Measurements from ENCODE around the gene IL2RA.

The IL2RA gene

GRCh38 chr10:5992398-5992797, 69.8 kb downstream of the IL2RA start:
- Histone ChIP-seq H3F3A (ENCODE audit: low read depth) (no peaks in the 10 kb centered on the region), H3K9me2 (replicated peaks; ENCODE audit: low read depth, low read length) (no peaks in the 10 kb centered on the region), H4K20me1 (ENCODE audit: insufficient read depth, low read length, poor library complexity, severe bottlenecking) (no peaks in the 10 kb centered on the region), H3K9me3 (ENCODE audit: insufficient read depth, low read depth, low read length) (peaks cover 7% of the 10 kb centered on the region; the same call in 1 of the 2 replicates), H3K4me3 (ENCODE audit: low read length, poor library complexity, severe bottlenecking) (no peak overlapping the region), H3K36me3 (ENCODE audit: insufficient read depth, low read length) (no peaks in the 10 kb centered on the region), H3K79me2 (ENCODE audit: insufficient read depth, low read length) (no peaks in the 10 kb centered on the region), H3K27me3 (ENCODE audit: insufficient read depth, low read length, poor library complexity, severe bottlenecking) (peaks cover 4% of the 10 kb centered on the region), H2AFZ (ENCODE audit: low read length) (no peak overlapping the region), H3K9ac (ENCODE audit: low read depth, low read length, poor library complexity, severe bottlenecking) (no peak overlapping the region), H3K4me1 (ENCODE audit: insufficient read depth, low read length, poor library complexity, severe bottlenecking) (peaks cover 7% of the 10 kb centered on the region), H3K4me2 (ENCODE audit: low read depth, low read length, poor library complexity, severe bottlenecking) (no peak overlapping the region)
- TF ChIP-seq EZH2phosphoT487 (IDR thresholded peaks at IDR 0.05; ENCODE audit: borderline replicate concordance), result no peak

DNA sequence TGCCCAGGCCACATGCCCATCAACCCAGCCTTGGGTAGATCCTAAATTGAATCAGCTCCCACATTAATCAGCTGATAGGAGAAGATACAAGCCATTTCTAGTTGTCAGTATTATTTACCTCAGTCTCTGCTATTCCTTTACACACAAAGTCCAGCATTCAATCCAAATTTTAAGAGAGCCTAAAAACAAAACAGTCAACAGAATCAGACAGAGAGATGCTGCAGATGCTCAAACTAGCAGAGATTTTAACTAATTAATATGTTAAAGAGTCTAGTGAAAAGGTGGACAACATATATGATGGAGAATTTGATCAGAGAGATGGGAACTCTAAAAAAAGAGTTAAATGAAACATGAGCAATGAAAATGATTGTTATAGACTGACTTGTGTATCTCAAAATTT, 70.5 kb downstream of the IL2RA start:
- Histone ChIP-seq H3K9me3 (ENCODE audit: insufficient read depth, low read depth, low read length) (peaks cover 7% of the 10 kb centered on the region; the same call in 1 of the 2 replicates), H3K9ac (ENCODE audit: low read depth, low read length, poor library complexity, severe bottlenecking) (no peak overlapping the region), H3K4me3 (ENCODE audit: low read length, poor library complexity, severe bottlenecking) (no peak overlapping the region), H3K27me3 (ENCODE audit: insufficient read depth, low read length, poor library complexity, severe bottlenecking) (peaks cover 4% of the 10 kb centered on the region), H3K4me1 (ENCODE audit: insufficient read depth, low read length, poor library complexity, severe bottlenecking) (peaks cover 8% of the 10 kb centered on the region), H3K79me2 (ENCODE audit: insufficient read depth, low read length) (no peaks in the 10 kb centered on the region), H2AFZ (ENCODE audit: low read length) (no peak overlapping the region), H3K4me2 (ENCODE audit: low read depth, low read length, poor library complexity, severe bottlenecking) (no peak overlapping the region), H3K36me3 (ENCODE audit: insufficient read depth, low read length) (no peaks in the 10 kb centered on the region), H3F3A (ENCODE audit: low read depth) (no peaks in the 10 kb centered on the region), H3K9me2 (replicated peaks; ENCODE audit: low read depth, low read length) (no peaks in the 10 kb centered on the region), H4K20me1 (ENCODE audit: insufficient read depth, low read length, poor library complexity, severe bottlenecking) (no peaks in the 10 kb centered on the region)
- TF ChIP-seq CTCF (conservative IDR thresholded peaks at IDR 0.05; ENCODE audit: low read length) (no peak), EZH2phosphoT487 (IDR thresholded peaks at IDR 0.05; ENCODE audit: borderline replicate concordance) (no peak)

GRCh38 chr10:5989756-5990155, 72.4 kb downstream of the IL2RA start:
- Histone ChIP-seq H3K36me3 (ENCODE audit: insufficient read depth, low read length) (no peaks in the 10 kb centered on the region), H3F3A (ENCODE audit: low read depth) (no peaks in the 10 kb centered on the region), H3K4me2 (ENCODE audit: low read depth, low read length, poor library complexity, severe bottlenecking) (no peak overlapping the region), H3K9me3 (ENCODE audit: insufficient read depth, low read depth, low read length) (peaks cover 7% of the 10 kb centered on the region; the same call in 1 of the 2 replicates), H3K9me2 (replicated peaks; ENCODE audit: low read depth, low read length) (no peaks in the 10 kb centered on the region), H3K27me3 (ENCODE audit: insufficient read depth, low read length, poor library complexity, severe bottlenecking) (peaks cover 4% of the 10 kb centered on the region), H2AFZ (ENCODE audit: low read length) (no peak overlapping the region), H3K9ac (ENCODE audit: low read depth, low read length, poor library complexity, severe bottlenecking) (no peak overlapping the region), H3K4me3 (ENCODE audit: low read length, poor library complexity, severe bottlenecking) (no peak overlapping the region), H3K79me2 (ENCODE audit: insufficient read depth, low read length) (no peaks in the 10 kb centered on the region), H4K20me1 (ENCODE audit: insufficient read depth, low read length, poor library complexity, severe bottlenecking) (no peaks in the 10 kb centered on the region), H3K4me1 (ENCODE audit: insufficient read depth, low read length, poor library complexity, severe bottlenecking) (peaks cover 8% of the 10 kb centered on the region)
- no peak for TF ChIP-seq CTCF (conservative IDR thresholded peaks at IDR 0.05; ENCODE audit: low read length)
- no peak for TF ChIP-seq EZH2phosphoT487 (IDR thresholded peaks at IDR 0.05; ENCODE audit: borderline replicate concordance)

- Histone ChIP-seq H3K36me3 (ENCODE audit: insufficient read depth, low read length) (no peaks in the 10 kb centered on the region), H3K4me3 (ENCODE audit: low read length, poor library complexity, severe bottlenecking) (no peak overlapping the region), H3K9ac (ENCODE audit: low read depth, low read length, poor library complexity, severe bottlenecking) (no peak overlapping the region), H3K9me2 (replicated peaks; ENCODE audit: low read depth, low read length) (no peaks in the 10 kb centered on the region), H3K4me1 (ENCODE audit: insufficient read depth, low read length, poor library complexity, severe bottlenecking) (peaks cover 8% of the 10 kb centered on the region), H4K20me1 (ENCODE audit: insufficient read depth, low read length, poor library complexity, severe bottlenecking) (no peaks in the 10 kb centered on the region), H3F3A (ENCODE audit: low read depth) (no peaks in the 10 kb centered on the region), H3K79me2 (ENCODE audit: insufficient read depth, low read length) (no peaks in the 10 kb centered on the region), H3K4me2 (ENCODE audit: low read depth, low read length, poor library complexity, severe bottlenecking) (peak overlapping the region; percentile 46), H2AFZ (ENCODE audit: low read length) (peak overlapping the region; percentile 73), H3K9me3 (ENCODE audit: insufficient read depth, low read depth, low read length) (peaks cover 7% of the 10 kb centered on the region; the same call in 1 of the 2 replicates), H3K27me3 (ENCODE audit: insufficient read depth, low read length, poor library complexity, severe bottlenecking) (peaks cover 4% of the 10 kb centered on the region)
- TF ChIP-seq EZH2phosphoT487 (IDR thresholded peaks at IDR 0.05; ENCODE audit: borderline replicate concordance), result no peak
- no peak for TF ChIP-seq CTCF (conservative IDR thresholded peaks at IDR 0.05; ENCODE audit: low read length)
These were observed 73.7 kb downstream of the IL2RA start for GRCh38 chr10:5988336-5988920.
